ENCODE data around the gene SLCO2A1.

SLCO2A1 gene

DNA sequence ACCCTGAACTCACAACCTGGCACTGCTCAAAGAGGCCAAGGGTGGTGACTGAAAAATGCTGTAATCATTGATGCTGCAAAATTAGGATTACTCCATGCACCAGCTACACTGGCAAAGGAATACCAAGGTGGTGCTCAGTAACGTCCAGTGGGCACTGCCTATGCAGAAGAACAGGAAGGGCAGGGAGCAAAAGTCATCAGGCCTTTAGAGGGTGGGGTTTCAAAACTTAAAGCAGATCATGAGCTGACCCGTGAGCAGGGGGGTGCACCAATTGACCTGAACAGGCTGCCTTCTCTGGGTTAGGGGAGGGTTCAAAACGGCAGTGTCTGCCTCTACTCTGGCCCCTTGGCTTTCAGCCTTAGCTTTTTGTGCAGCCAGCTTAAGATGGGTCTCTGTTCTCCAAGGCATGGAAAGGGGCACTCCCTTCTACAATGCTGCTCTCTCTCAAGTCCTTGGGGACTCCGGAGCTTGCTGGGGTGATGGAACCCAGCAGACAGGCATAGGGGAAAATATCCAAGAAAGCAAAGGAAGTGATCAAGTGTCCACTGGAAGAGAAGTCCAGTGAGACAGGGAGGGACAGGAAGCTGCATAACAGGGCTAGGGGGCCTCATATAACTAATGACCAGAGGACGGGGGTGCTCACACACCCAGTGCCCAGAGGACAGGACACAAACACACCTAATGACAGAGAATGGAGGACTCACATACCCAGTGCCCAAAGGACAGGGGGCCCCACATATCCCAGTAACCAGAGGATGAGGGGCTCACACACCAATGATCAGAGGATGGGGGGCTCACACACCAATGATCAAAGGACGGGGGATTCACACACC is 145.5 kb downstream of the SLCO2A1 start:
- no peak for DNase-seq (ENCODE audit: low read depth in 2 of 2)

DNA sequence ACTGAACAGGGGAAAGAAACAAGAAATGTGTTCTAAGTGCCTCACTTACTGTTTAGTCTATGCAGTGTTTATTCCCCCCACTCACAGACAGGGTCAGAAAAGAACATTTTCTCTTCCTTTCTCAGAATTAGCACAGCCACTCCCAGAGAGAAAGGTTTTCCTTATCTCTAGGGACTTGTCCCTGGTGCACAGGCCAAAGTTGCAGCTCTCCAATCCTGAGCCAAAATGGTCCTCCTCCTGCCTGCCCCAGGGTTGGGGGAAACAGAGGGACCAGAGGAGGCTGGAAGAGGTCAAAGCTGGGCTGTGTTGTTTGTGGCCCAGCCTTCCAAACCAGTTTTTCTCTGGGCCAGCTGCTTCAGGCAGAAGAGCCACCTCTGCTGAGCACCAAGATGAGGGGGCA is 146.1 kb downstream of the SLCO2A1 start:
- DNase-seq (ENCODE audit: low read depth in 2 of 2) = no peak

GRCh38 chr3:133882986-133883586 is 146.6 kb downstream of the SLCO2A1 start:
- no peak for DNase-seq (ENCODE audit: low read depth in 2 of 2)

GRCh38 chr3:133881939-133882825 is 147.5 kb downstream of the SLCO2A1 start:
- DNase-seq (ENCODE audit: low read depth in 2 of 2) = no peak

DNA sequence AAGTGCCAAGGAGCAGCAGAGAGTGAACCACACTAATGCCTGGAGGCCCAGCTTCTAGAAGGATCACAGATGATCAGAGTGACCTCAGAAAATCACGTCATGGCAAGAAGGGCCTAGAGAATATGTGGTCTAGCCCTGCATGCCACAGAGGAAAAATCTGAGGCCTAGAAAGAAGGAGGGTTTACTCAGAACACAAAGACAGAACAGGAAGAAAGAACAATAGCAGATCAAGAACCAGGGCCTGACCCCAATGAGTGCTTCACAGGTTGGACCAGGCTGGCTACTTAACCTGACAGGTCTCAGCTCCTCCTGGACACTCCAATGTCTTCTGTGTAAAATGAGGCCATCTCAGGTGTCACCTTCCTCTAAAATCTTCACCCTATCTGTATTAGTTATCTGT is 148.2 kb downstream of the SLCO2A1 start:
- DNase-seq (ENCODE audit: low read depth in 2 of 2) = no peak

DNA sequence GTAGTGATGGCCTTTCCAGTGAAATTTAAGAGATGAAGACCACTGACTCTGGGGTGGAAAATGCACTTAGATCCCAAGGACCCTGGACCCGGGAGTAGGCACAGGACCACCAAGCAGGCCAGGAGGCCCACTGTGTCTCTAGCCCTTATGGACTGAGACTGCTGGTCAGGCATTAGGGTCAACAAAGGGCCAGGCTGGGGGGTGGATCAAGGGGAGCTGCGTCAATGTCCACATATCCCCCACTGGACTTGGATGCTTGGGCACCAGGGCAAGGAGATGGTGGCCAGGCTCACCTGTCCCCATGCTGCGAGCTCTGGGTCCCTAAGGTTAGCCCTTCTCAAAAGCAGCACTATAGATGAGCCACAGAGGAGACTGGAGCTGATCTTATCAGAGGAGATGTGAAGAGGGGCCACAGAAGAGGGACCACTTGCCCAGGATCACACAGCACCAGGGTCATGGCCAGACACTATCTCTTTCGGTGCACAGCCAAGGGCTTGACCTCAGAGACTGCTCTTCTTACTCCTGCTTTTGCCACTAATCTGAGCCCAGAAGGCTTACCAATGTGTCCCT is 148.8 kb downstream of the SLCO2A1 start:
- no peak for DNase-seq (ENCODE audit: low read depth in 2 of 2)

GRCh38 chr3:133880287-133880686 is 149.4 kb downstream of the SLCO2A1 start:
- no peak for DNase-seq (ENCODE audit: low read depth in 2 of 2)

GRCh38 chr3:133878518-133878917 is 151.2 kb downstream of the SLCO2A1 start:
- DNase-seq (ENCODE audit: low read depth in 2 of 2) = no peak

Measured in activated CD4-positive, alpha-beta T cell treated with anti-CD3 and anti-CD28 coated beads for 24 hours (primary cell).